Glomerular endothelial cell (primary cell): ENCODE data around the gene ARFIP1. TPM values are rescaled to one million over a fixed set of nuclear protein-coding genes. Genes with fewer than 3 reads are reported as not detected.
"Not testable (repeated sequence)": the region's sequence is repeated elsewhere in the genome, so short reads cannot be mapped to it uniquely, and the experiment has no call there.

ENCODE experiments used
- DNase-seq: peaks from one replicate; pipeline ENCODE4 v3.0.0-alpha.2; 2011; ENCODE audit warnings: low read depth, low spot score; ENCODE audit errors: extremely low read depth
- total RNA-seq: library from RNA; depleted of rRNA; stranded (reverse); fragments of >200 nt; gene quantifications from 2 replicates; pipeline ENCODE4 v1.2.3, GENCODE V29; 2015

The ARFIP1 gene, protein sequence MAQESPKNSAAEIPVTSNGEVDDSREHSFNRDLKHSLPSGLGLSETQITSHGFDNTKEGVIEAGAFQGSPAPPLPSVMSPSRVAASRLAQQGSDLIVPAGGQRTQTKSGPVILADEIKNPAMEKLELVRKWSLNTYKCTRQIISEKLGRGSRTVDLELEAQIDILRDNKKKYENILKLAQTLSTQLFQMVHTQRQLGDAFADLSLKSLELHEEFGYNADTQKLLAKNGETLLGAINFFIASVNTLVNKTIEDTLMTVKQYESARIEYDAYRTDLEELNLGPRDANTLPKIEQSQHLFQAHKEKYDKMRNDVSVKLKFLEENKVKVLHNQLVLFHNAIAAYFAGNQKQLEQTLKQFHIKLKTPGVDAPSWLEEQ
- total RNA-seq: 24.4 and 27.0 TPM in 2 replicates

DNA sequence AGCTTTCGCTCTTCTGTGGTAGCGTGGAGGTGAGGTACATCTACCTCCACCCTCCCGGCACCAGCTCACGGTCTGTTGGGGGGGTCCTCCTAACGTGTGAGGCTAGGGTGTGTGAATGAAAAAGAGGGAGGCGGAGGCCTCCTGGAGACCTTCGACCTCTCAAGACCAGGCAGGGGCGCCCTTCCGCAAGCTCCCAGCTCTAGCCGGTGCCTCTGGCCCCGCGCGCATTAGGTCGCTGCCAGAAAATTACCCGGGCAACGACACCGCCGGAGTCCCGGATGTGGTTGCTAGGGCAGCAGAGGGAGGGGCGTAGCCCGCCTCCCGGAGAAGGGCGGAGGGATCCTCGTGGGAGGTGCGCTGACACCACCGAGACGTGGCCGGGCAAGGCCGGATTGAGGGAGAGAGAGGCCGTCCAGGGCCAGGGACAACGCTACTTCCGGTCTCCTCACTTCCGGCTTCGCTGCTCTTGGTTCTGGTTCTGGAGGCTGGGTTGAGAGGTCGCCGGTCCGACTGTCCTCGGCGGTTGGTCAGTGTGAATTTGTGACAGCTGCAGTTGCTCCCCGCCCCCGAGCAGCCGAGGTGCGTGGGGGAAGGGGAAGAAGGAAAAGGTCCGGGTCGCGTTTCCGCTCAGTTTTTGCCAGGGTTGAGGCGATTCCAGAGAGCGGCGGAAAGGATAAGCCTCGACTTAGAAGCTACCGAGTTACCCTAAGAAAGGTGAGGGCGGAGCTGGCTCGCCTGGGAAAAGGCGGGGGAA, at the start of gene ARFIP1, which contains the start of gene TIGD4:
ARFIP1 (plus strand) TSS at position 442 of the 754 bp plus-strand sequence. CDS start 49,680 bp downstream, outside the sequence.
TIGD4 (minus strand) TSS at position 218 of the 754 bp plus-strand sequence. CDS start 8,726 bp downstream, outside the sequence.
- DNase-seq: peak; percentile 58

- DNase-seq: no peak
Measured at GRCh38 chr4:152731997-152732396, 47.8 kb upstream of the ARFIP1 start.

DNA sequence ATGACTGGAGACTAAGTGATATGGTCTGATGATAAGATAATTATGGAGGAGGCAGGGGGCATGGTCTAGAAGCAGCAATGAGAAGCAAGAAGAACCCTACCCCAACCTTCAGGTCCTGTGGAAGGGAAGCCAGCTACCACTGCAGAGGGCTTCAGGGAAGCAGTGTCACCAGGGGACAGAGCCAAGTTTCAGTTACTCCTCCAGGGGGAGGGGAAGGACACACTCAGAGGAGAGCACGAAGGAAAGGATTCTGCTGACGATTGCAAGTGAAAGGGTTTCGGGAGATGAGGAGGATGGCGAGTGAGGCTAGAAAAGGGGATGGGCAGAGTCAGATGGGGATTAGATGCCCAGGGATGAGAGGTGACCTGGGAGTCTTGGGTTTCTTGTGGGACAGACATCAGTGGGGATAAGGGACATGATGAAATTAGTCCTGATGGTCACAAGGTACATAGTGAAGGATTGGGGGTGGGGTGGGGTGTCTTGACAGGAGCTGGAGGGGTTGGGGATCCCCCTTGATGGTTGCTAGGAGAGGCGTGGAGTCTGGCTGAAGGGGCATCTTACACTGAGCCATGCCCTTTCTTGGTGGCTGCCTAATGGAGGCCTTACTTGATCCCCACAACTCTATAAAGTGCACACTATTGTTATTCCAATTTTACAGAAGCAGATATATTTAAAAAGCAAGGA, 45.6 kb upstream of the ARFIP1 start:
- DNase-seq: no peak

GRCh38 chr4:152734699-152735050, 45.1 kb upstream of the ARFIP1 start:
- DNase-seq: no peak

DNA sequence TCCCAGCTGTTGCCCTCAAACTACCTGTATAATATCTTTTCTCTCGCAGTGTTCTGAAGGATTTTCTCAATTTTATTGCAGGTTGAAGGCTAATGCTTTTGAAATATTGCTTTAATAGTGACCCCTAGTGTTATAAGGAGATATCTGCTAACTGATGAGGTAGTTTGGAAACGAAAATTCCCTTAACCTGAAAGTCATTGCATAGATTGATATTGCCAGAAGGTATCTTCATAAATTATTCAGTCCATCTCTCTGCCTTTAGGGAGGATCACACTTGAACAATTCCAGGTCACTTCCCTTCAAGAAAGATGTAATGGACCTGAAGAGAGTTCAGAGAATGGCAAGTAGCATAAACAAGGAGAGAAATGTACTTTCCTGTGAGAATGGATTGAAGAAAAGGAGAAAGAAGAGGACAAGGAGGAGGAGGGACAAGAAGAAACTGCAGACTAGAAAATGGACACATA, 44.3 kb upstream of the ARFIP1 start:
- peak; percentile 4 for DNase-seq

DNA sequence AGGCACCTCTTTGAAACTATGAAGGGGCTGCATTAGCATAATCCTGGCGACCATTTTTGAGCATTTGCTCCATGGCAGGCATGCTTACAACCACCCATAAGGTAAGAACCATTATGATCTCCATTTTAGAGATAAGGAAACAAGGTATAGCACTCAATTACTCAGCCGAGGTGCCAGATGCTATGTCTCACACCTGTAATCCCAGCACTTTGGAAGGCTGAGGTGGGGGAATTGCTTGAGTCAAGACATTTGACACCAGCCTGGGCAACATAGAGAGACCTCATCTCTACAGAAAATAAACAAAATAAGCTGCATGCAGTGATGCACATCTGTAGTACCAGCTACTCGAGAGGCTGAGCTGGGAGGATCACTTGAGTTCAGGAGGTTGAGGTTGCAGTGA, 43.8 kb upstream of the ARFIP1 start:
- no peak for DNase-seq

- no peak for DNase-seq
Measured at GRCh38 chr4:152738827-152739226, 40.9 kb upstream of the ARFIP1 start.

GRCh38 chr4:152747444-152747843, 32.3 kb upstream of the ARFIP1 start:
- DNase-seq: no peak

GRCh38 chr4:152748619-152749018, 31.1 kb upstream of the ARFIP1 start:
- DNase-seq: no peak

DNA sequence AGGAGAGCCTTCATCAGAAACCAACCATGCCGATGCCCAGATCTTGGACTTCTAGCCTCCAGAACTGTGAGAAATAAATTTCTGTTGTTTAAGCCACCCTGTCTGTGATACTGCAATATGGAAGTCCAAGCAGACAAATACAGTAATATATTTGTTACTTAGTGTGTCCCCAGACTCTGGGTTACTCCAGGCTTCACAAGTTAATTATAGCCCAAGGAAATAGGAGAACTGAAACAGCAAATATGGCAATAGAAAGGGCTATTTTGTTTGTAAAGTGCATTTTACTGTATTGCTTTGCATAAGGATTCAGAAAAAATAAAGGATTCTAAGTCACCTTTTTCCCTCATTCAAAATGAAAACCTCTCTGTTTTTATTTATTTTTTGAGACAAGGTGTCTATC, 16.0 kb upstream of the ARFIP1 start:
- DNase-seq: no peak

GRCh38 chr4:152765069-152765737, 14.6 kb upstream of the ARFIP1 start:
- not testable (repeated sequence) for DNase-seq

DNA sequence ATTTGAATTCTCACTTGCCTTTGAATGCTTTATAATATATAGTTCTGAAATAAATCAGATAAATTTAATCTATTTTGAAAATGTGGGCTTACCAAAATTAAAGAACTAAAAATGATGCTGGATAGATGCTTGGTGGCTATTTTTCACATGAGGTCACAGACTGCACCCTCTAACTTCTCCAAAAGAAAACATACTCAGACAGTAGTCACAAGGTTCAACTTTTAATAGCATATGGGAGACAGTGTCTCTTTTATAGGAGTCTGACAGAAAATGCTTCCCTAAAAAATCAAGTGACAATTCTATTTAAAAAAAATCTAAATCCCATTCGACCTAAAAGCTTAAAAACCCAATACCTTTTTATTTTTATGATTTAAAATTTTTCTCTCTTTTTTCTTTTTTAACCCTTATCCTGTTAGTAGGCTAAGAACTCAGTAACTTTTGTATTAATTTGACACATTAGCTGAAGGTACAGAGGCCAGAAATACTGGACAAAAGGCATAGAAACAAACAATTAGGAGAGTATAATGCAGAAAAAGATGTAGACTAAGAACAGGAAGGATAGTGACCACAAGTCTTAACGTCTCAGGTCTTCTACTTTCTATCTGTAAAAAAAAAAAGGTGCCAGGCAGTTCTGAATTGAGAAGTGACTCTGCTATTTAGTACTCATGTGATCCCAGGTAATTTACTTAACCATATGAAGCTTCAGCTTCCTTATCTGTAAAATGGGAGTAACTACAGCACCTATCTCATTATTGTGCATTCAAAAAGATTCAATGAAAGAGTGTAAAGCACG, 7.8 kb upstream of the ARFIP1 start:
- no peak for DNase-seq

DNA sequence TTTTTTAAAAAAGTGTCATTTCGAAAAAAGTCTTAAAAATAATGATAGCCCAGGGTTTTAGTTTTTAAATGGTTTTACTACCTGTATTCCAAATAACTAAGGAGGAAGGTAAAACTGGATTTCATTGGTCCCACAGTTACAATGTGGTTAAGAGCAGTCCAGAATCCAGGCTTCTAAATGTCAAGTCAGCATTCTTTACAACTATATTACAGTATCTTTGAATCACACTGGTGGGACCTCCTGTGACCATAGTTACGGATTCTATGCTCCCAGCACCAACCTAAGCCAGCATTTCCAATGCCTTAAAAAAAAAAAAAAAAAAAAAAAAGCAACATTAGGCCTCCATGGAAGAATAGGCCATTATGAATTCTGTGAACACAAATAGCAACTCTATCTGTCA, 6.4 kb upstream of the ARFIP1 start:
- DNase-seq: no peak

DNA sequence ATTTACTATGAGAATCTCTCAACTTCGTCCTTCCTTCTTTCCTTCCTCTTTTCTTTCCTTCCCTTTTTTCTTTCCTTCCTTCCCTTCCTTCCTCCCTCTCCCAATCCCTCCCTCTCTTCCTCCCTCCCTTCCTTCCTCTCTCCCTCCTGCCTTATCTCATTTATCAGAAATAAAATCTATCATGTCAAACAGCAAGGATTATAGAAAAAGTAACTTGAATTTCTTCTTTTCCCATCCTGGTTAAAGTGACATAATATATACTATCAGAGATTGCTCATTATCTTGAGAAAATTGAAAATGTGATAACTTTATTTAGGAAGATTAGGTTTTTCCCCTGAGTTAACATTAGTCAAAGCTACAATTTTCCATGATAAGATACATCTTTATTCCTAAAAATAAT, 5.8 kb upstream of the ARFIP1 start:
- no peak for DNase-seq

- DNase-seq: no peak
Measured at GRCh38 chr4:152776352-152776751, 3.4 kb upstream of the ARFIP1 start.

DNA sequence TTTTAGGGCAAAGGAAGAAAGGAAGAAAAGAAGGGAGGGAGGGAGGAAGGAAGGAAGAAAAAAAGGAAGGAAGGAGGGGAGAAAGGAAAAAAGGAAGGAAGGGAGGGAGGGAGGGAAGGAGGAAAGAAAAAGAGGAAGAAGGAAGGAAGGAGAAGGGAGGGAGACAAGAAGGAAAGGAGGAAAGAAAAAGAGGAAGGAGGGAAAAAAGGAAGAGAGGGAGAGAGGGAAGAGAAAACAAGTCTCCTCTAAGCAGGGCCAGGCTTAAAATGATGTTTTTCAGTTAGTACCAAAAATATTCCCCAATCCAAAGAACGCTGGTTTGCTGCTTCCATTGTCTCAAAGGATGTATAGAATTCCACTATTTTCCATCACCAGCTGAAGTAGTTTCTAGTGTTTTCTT, 2.3 kb upstream of the ARFIP1 start:
- DNase-seq: no peak

GRCh38 chr4:152778656-152779512, 870 bp upstream of the ARFIP1 start:
- DNase-seq: no peak

- DNase-seq: no peak
Measured at GRCh38 chr4:152780267-152780778, 569 bp downstream of the ARFIP1 start.
